CD4-positive, alpha-beta T cell treated with Interleukin-17A for 1 hour (primary cell): Measurements from ENCODE around the gene HDAC7.
A peak's percentile ranks its signal among the peaks of the same experiment; 100 is the strongest.

ENCODE experiments used
- DNase-seq: peaks from one replicate; pipeline ENCODE4 v3.0.0-alpha.2; 2020

HDAC7 gene

DNA sequence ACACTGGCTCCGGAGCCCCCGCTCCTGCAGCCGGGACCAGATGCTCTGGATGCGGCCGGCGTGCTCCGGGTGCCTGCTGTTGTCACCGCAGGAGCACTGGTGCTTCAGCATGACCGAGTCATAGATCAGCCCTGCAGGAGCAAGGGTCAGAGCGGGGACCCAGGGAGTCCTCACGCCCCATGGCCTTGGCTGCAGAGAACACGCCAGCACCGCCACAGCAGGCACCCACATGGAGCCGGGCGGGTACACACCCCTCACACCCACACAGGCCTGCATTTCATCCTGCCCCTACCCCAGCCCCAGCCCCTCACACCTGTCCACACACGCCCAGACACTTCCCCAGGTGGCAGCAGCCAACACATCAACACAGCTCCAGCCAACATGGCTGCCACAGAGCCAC is 27.8 kb downstream of the HDAC7 start:
- no peak for DNase-seq

- DNase-seq: no peak
These were observed 28.4 kb downstream of the HDAC7 start for GRCh38 chr12:47791351-47791746.

DNA sequence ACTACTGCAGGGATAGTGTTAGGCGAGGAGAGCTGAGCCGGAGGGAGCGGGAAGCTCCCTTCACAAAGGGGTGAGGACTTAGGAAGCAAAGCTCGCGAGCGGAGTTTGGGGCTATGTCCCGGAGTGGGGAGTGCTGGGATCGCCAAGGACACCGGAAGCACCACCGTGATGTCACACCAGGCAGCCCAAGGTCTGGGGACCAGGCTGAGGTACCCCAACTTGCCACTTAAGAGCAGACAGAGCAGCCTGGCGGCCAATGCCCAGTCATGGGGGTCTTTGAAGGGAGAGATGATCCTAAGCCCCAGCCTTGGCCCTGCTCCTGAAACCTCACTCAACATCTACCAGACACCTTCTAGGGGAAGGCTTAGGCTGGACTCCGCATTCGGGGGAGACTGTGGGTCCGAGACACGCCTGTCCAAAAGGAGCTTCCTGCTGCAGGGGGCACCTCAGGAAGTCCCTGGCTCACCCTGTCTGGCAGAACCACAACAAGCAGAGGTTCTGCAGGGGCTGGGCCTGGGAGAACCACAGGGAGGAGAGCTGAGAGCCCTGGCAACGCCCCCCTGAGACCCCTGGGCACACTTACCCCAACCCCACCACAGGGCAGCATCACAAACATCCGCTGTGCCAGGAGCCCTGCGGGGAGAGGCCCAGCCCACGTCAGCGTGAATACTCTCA is 28.9 kb downstream of the HDAC7 start:
- no peak for DNase-seq

DNA sequence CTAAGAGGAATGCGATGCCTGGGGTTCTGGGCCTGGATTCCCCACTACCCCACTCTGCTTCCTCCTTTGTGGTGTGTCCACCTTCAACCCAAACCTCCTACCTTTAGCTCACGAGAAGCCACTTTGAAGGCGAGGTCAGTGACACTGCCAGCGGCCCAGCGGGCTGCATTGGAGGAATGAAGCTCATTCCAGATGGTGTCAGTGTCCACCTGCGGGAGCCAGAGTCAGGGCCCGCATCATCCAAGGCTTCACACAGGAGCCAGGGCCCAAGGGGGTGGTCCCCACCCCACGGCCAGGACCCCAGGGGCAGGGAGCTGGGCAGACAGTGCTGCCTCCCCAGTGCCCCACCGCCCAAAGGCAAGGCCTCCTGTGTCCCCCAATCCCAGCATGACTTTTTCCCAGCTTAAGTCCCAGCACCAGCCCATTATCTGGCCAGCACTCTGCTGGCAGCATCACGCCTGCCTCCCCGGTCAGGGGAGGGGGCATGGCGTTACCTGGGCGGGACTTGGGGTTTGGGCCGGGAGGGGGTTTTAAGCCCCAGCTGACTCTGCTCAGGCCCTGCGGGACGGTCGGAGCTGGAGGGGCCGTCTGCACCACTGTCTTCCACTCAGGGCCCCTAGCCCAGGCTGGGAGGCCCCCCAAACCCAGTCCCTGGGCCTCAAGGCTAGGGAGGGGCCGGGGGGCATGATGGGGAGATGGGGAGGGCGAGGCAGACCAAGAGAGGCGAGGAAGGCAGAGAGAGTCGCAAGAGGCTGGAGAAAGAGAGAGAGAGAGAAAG is 29.8 kb downstream of the HDAC7 start:
- DNase-seq: no peak

GRCh38 chr12:47789141-47789540 is 30.6 kb downstream of the HDAC7 start:
- no peak for DNase-seq

GRCh38 chr12:47787596-47788319 is 31.9 kb downstream of the HDAC7 start:
- no peak for DNase-seq

- no peak for DNase-seq
These were observed 32.9 kb downstream of the HDAC7 start for GRCh38 chr12:47786662-47787280.

- DNase-seq: no peak
These were observed 33.6 kb downstream of the HDAC7 start for GRCh38 chr12:47785887-47786661.

DNA sequence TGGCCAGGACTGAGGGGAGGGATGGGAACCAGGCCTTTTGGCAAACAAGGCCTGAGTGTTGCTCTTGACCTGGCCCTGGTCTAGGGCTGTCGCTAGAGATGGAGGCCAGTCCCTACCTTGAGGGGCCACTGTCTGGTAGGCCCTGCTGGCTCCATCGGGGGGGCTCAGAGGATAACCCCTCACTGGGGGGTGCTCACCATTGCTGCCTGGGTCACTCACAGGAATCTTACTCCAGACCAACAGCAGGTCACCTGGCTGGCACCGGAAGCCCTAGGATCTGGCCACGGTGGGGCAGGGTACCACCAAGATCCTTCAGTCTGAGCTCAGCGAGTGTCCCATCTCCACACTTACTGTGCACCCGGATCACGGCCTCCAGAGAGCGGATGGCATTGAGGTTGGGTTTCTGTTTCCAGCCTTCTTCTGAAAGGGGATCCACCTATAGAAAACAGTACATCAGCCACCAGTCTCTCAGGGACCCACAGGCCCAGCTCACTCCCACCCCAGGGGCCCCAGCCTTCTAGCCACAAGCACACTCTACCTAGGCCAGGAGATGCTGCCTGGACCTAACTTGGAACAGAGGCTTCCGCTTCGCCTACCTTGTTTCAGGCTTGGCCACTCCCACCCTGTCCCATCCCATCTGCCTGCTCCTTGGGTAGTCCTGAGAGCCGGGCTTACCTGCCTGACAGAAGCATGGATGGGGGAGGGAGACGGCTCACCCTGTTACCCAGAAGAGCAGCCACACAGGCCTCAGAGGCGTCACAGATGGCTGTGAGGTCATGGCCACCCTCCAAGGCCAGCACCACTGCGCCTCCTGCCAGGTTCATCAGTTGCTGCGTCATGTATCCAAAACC is 34.4 kb downstream of the HDAC7 start:
- no peak for DNase-seq

GRCh38 chr12:47783821-47784819 is 35.6 kb downstream of the HDAC7 start:
- no peak for DNase-seq

- DNase-seq: no peak
These were observed 36.5 kb downstream of the HDAC7 start for GRCh38 chr12:47783024-47783755.

GRCh38 chr12:47782372-47782770 is 37.3 kb downstream of the HDAC7 start:
- no peak for DNase-seq

GRCh38 chr12:47781479-47782371 is 38.0 kb downstream of the HDAC7 start:
- no peak for DNase-seq

DNA sequence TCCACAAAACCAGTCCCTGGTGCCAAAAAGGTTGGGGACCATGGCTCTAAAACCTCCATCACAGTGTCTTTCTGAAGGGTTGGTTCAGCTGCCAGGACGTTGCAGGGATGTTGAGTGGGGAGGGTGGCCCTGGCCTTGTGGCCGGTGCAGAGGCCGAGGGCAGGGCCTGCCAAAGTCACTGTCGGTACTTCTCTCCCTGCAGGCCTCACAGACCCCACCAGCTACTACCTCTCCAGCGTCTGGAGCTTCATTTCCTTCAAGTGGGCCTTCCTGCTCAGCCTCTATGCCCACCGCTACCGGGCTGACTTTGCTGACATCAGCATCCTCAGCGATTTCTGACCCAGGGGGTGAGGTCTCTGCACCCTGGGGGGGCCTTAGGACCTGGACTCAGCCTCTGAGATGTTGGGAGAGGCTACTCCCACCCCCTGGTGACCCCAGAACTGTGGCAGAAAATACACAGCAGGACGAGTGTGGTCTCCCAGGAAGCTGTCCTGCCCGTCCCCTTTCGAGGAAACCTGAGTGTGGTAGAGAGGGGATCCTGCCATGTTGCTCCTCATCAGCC is 39.7 kb downstream of the HDAC7 start:
- no peak for DNase-seq

DNA sequence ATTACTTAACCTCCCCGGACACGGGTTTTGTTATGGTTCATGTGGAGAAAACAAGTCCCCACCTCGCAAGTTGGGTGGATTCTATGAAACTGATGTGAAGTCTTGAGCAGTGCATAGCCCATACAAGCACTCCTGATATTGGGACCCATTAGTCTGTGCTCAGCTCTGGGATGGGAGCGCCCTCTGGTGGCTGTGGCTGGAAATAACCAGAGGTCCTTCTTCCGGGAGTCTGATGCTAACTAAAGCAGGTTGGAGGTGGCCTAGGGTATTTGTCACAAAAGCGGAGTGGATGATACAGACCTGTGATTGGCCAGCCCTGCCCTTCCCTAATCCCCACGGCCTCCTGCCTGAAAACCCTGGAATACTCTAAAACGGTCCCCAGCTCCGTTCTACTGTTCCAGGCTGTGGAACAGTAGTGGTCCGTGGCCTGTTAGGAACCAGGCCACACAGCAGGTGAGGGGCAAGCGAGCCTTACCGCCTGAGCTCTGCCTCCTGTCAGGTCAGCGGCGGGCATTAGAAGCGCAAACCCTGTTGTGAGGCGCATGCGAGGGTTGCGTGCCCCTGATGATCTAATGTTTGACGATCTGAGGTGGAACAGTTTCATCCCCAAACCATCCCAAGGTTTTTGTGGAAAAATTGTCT is 40.3 kb downstream of the HDAC7 start:
- DNase-seq: peak; percentile 93

- no peak for DNase-seq
These were observed 40.8 kb downstream of the HDAC7 start for GRCh38 chr12:47778881-47779280.

DNA sequence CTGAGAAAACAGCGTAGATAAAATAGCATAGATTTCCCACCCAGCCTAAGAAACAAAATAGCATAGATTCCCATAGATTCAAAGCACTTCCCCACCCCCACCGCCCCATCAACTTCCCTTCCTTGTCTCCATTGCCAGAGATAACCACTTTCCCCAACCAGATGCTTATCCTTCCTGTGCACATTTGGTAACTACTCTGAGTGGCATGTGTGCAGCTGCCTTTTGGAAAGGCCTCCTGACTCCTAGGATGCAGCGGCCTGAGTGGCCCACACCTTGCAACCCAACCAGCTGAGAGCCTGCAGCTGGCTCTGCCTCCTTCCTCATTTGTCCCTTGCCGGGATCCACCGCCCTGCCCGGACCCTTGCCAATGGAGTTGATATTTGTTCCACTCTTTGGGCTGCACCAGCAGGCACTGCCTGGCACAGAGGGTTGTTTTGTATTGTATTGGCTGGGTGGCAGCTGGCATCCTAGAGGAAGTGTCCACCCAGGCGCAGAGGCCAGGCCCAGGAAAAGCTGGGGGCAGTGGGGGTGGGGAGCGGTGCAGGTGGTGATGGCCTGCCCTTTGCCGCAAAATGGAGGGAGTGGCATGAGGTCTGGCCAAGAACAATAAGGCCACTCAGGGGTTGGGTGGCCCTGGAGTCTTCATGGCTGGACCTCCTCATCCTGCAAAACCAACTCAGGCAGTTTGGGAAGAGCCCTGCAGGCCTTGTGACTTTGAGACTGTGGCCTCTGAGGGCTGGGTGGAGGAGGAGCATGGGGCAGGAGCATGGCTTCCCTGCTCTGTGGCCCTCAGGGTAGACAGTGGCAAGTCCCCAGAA is 41.8 kb downstream of the HDAC7 start:
- DNase-seq: no peak
